ENCODE measurements around the gene OVOL2.
"Not testable (repeated sequence)": the region's sequence is repeated elsewhere in the genome, so short reads cannot be mapped to it uniquely, and the experiment has no call there.

The OVOL2 gene

DNA sequence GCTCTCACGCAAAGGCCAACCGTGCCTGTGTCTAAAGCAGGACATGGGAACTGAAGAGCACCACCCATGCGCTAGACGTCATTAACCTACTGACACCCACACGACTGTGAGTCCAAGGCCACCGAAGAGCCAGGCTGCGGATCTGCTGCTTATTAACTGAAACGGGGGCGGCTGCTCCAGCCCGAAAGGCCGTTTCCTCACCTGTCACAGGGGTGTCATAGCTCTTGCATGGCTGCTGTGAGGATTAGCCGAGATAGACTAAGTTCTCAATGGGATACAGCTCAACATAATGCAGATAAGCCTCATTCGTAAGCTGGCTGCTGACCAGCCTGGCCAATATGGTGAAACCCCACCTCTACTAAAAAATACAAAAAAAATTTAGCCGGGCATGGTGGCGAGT, 26.7 kb downstream of the OVOL2 start:
- TF ChIP-seq, protein P1, sequence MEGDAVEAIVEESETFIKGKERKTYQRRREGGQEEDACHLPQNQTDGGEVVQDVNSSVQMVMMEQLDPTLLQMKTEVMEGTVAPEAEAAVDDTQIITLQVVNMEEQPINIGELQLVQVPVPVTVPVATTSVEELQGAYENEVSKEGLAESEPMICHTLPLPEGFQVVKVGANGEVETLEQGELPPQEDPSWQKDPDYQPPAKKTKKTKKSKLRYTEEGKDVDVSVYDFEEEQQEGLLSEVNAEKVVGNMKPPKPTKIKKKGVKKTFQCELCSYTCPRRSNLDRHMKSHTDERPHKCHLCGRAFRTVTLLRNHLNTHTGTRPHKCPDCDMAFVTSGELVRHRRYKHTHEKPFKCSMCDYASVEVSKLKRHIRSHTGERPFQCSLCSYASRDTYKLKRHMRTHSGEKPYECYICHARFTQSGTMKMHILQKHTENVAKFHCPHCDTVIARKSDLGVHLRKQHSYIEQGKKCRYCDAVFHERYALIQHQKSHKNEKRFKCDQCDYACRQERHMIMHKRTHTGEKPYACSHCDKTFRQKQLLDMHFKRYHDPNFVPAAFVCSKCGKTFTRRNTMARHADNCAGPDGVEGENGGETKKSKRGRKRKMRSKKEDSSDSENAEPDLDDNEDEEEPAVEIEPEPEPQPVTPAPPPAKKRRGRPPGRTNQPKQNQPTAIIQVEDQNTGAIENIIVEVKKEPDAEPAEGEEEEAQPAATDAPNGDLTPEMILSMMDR (IDR thresholded peaks at IDR 0.05; ENCODE audit: insufficient read depth, low read length) = no peak
- no peak for DNase-seq (ENCODE audit: low read depth in 1 of 2, low spot score in 1 of 2)
- no peak overlapping the region for H3K27ac ChIP-seq (replicated peaks)
- H3K27me3 ChIP-seq (ENCODE audit: insufficient read depth, poor library complexity, severe bottlenecking) = no peaks in the 10 kb centered on the region
- H3K4me3 ChIP-seq (replicated peaks; ENCODE audit: insufficient read depth, low read length) = no peak overlapping the region

- H3K27me3 ChIP-seq (ENCODE audit: insufficient read depth, poor library complexity, severe bottlenecking) = no peaks in the 10 kb centered on the region
- no peak for DNase-seq (ENCODE audit: low read depth in 1 of 2, low spot score in 1 of 2)
- TF ChIP-seq POLR2AphosphoS5 (IDR thresholded peaks at IDR 0.05; ENCODE audit: low read depth) = no peak
- TF ChIP-seq GABPA (IDR thresholded peaks at IDR 0.05; ENCODE audit: low read depth) = no peak
- TF ChIP-seq REST (IDR thresholded peaks at IDR 0.05; ENCODE audit: insufficient replicate concordance, low read depth) = no peak
- TF ChIP-seq SPI1 (IDR thresholded peaks at IDR 0.05; ENCODE audit: borderline replicate concordance, low read depth) = no peak
- TF ChIP-seq, protein P1 (IDR thresholded peaks at IDR 0.05; ENCODE audit: insufficient read depth, low read length) = no peak
- H3K27ac ChIP-seq (replicated peaks) = no peak overlapping the region
- no peak overlapping the region for H3K4me3 ChIP-seq (replicated peaks; ENCODE audit: insufficient read depth, low read length)
Measured at GRCh38 chr20:18030020-18030419, 27.7 kb downstream of the OVOL2 start.

DNA sequence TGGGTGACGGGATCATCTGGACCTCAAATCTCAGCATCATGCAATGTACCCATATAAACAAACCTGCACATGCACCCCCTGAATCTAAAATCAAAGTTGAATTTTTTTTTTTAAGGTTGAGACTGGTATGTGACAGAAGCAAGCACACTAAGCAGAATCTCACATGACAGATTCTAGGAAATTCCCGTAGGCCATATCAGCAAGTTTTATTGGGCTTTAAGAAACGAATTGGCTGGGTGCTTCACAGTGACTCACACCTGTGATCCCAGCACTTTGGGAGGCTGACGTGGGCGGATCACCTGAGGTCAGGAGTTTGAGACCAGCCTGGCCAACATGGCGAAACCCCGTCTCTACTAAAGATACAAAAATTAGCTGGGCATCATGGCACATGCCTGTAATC, 30.7 kb downstream of the OVOL2 start:
- H3K27ac ChIP-seq (replicated peaks); H3K27me3 ChIP-seq (ENCODE audit: insufficient read depth, poor library complexity, severe bottlenecking); H3K4me3 ChIP-seq (replicated peaks; ENCODE audit: insufficient read depth, low read length); DNase-seq (ENCODE audit: low read depth in 1 of 2, low spot score in 1 of 2): not testable (repeated sequence)

GRCh38 chr20:18024606-18025127, 33.0 kb downstream of the OVOL2 start:
- TF ChIP-seq REST (IDR thresholded peaks at IDR 0.05; ENCODE audit: insufficient replicate concordance, low read depth) = no peak
- TF ChIP-seq SPI1 (IDR thresholded peaks at IDR 0.05; ENCODE audit: borderline replicate concordance, low read depth) = peak; percentile 25; the same call in 1 of the 2 replicates
- no peak for TF ChIP-seq GABPA (IDR thresholded peaks at IDR 0.05; ENCODE audit: low read depth)
- TF ChIP-seq POLR2AphosphoS5 (IDR thresholded peaks at IDR 0.05; ENCODE audit: low read depth) = no peak
- TF ChIP-seq, protein P1 (IDR thresholded peaks at IDR 0.05; ENCODE audit: insufficient read depth, low read length) = no peak
- H3K27me3 ChIP-seq (ENCODE audit: insufficient read depth, poor library complexity, severe bottlenecking) = no peaks in the 10 kb centered on the region
- H3K27ac ChIP-seq (replicated peaks) = no peak overlapping the region
- no peak overlapping the region for H3K4me3 ChIP-seq (replicated peaks; ENCODE audit: insufficient read depth, low read length)
- no peak for DNase-seq (ENCODE audit: low read depth in 1 of 2, low spot score in 1 of 2)
